ENCODE results near the gene SMYD5.

DNA sequence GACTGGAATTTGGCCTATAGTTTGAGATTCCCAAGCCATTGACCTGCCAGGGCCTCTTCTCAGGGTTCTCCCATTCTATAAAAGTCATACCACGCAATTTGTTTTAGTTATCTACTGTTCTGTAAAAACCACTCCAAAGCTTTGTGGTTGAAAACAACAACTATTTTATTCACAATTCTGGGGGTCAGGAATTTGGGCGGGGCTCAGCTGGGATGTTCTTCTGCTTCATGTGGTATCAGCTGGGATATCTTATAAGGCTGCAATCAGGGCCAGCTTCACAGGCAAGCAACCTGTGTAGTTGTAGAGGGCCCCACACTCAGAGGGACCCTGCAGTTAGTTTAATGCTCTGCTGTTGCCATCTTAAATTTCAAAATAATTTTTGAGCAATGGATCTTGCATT is 28.1 kb upstream of the SMYD5 start:
- no peak for TF ChIP-seq EZH2 (IDR thresholded peaks at IDR 0.05)
- no peak for TF ChIP-seq POLR2AphosphoS5 (IDR thresholded peaks at IDR 0.05; ENCODE audit: borderline replicate concordance, low read depth, low read length)
- TF ChIP-seq FOXP2 (optimal IDR thresholded peaks at IDR 0.05; ENCODE audit: control extremely low read depth, extremely low read length, insufficient read depth), result no peak

Data from SK-N-MC (cell line).